Glomerular endothelial cell (primary cell): ENCODE measurements around the gene ZFYVE28. TPM values are rescaled to one million over a fixed set of nuclear protein-coding genes. Genes with fewer than 3 reads are reported as not detected.
"Not testable (repeated sequence)": the region's sequence is repeated elsewhere in the genome, so short reads cannot be mapped to it uniquely, and the experiment has no call there.

Experiments
- DNase-seq: peaks from one replicate; pipeline ENCODE4 v3.0.0-alpha.2; 2011; ENCODE audit warnings: low read depth, low spot score; ENCODE audit errors: extremely low read depth
- total RNA-seq: library from RNA; depleted of rRNA; stranded (reverse); fragments of >200 nt; gene quantifications from 2 replicates; pipeline ENCODE4 v1.2.3, GENCODE V29; 2015

The ZFYVE28 gene
- total RNA-seq = 8.1 and 11.3 TPM in 2 replicates

DNA sequence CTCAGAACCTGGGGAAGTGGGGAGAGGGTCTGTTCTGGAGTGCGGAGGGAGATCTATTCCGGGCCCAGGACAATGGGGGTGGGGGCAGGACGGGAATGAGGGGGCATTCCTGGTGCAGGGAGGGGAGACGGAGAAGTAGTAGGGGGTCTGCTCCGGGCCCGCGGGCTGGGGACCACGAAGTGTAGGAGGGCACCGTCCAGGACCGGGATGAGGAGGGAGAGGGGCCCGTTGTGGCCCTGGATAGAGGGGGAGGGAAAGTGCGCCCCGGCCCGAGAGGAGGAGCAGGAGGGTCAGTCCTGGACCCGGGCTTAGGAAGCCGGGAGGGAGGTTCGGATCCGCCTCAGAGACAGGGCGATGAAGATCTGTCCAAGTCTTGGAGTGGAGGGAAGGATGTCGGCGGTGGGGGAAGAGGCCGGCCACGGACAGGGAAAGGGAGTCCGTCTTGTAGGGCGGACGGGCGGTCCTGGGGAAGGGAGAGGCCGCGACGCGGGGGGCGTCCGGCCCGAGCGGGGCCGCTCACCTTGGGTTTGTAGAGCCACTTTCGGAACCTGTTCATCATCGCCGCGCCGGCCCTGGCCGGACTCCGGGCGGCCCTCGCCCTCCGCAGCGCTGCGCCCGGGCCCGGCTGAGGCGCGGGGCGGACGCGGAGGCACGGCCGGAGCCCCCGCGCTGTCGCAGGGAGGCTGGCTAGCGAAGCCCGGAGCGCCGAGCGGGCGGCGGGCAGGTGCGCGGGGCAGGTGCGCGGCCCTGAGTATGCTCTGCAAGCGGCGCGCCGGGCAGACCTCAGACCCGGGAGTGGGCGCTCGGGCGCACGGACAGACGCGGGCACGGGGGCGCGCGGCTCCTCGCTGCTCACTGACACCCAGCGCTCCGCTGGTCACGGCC lies at the start of gene ZFYVE28:
ZFYVE28 (minus strand) TSS at position 881 of the 885 bp plus-strand sequence; CDS start at position 559, 322 bp downstream.
- no peak for DNase-seq

GRCh38 chr4:2465544-2465943 lies 47.1 kb upstream of the ZFYVE28 start:
- not testable (repeated sequence) for DNase-seq

DNA sequence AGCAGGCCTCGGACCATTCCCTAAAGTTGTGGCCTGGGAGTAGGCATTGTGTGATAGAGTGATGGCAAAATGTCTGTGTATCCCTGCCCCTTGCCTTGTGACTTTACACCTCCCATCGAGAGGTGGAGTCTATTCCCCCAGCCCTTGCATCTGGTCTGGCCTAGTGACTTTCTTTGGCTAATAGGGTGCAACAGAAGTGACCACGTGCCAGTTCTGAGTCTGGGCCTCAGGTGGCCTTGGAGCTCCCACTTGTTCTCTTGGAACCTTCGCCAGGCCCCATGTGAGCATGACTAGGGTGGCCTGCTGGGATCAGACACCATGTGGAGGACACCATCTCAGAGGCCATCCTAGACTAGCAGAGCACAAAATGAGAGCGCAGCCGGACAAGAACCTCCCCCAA lies 46.6 kb upstream of the ZFYVE28 start:
- DNase-seq = no peak

GRCh38 chr4:2462992-2463762 lies 44.7 kb upstream of the ZFYVE28 start:
- DNase-seq = no peak

- no peak for DNase-seq
Measured at GRCh38 chr4:2462218-2462991, 44.0 kb upstream of the ZFYVE28 start.

DNA sequence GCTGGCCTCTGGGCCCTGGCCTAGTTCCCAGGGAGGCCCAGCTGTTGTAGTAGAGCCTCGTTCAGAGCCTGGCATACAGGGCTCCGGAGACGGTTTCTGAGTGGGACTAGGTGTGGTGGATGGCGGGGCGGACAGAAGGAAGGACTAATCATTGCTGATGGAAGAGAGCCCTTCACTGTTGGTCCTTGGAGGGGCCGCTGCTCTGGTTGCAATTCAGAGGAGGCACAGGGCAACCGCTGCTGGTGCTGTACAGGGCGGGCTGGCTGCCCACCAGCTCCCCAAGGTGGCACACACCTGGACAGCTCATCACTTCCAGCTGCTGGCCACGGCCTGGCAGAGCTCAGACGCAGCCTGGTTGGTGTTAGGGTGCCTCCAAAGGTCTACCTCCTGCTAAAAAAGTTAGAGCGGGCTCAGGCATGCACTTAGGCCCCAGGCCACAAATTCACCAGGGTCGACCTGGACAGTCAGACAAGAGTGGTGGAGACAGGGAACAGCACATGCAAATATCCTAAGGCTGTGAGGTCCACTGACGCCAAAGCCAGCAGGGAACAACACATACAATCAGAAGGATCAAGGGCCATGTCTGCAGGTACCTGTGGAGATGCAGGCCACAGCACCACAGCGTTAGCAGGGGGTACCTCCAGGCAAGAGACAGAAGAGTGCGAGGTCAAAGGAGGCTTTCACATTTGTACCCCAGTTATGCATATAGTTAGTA lies 43.0 kb upstream of the ZFYVE28 start:
- DNase-seq = no peak

GRCh38 chr4:2459589-2460349 lies 41.3 kb upstream of the ZFYVE28 start:
- DNase-seq = no peak

- no peak for DNase-seq
Measured at GRCh38 chr4:2458546-2459491, 40.4 kb upstream of the ZFYVE28 start.

DNA sequence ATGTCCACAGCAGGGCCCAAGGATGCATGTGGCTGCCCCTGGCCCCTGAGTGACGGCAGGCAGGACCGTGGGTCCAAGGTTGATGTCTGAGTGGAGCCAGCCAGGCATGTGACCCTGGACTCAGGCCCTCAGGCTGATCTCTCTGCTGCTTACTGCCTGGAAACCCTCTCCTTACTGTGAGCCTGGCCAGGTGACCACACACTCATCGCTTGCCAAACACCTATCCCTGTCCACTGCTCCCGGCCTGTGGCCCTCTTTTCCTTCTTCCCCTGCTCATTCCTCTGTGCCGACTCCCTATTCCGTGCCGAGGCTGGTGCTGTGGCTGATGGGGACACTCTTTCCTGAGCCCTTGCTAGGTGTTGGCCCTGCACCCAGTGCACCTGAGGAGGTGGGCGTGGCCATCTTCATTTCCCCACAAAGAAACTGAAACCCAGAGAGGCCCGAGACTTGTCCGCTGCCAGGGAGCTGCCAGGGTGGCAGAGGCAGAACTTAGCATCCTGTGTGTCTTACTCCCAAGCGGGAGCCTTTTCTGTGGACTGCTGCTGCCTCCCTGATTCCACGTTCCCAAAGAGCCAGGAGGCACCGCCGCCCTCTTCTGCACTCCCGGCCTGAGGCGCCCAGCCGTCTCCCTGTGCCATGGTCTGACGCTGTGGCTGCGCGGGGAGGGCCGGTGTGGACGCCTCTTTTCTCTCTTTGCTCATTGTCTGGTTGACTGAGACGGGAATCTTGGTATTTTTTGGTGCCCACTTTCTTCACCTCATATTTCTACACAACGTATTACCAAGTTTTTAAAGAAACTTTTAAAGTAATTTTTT lies 39.2 kb upstream of the ZFYVE28 start:
- DNase-seq = no peak

- DNase-seq = no peak
Measured at GRCh38 chr4:2451821-2452785, 33.7 kb upstream of the ZFYVE28 start.

- DNase-seq = no peak
Measured at GRCh38 chr4:2451036-2451520, 32.6 kb upstream of the ZFYVE28 start.

GRCh38 chr4:2450394-2451035 lies 32.1 kb upstream of the ZFYVE28 start:
- DNase-seq = no peak

- no peak for DNase-seq
Measured at GRCh38 chr4:2449511-2450392, 31.3 kb upstream of the ZFYVE28 start.

- DNase-seq = no peak
Measured at GRCh38 chr4:2449051-2449450, 30.6 kb upstream of the ZFYVE28 start.

DNA sequence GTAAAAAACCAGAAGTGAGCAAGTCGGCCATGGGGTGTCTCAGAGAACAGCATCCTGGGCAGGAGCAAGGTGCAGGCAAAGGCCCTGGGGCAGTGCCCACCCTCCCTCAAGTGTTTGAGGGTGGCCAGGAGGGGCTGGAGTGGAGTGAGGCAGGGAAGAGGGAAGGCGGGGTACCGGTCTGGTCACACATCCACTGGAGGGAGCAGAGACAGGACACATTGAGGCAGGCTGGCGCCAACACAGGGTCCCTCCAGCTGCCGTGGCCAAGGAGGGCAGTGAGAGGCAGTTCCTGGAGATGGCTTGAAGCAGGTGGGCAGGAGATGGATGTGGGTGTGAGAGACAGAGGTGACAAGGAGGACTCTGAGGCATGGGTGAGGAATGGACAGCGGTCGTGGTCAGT lies 30.1 kb upstream of the ZFYVE28 start:
- DNase-seq = no peak
